ENCODE results near the gene POMP. TPM values are rescaled to one million over a fixed set of nuclear protein-coding genes. Genes with fewer than 3 reads are reported as not detected.

Gene POMP
- total and polyA plus RNA-seq, 4 donors = 32.2 to 132 (median 41.1) TPM

DNA sequence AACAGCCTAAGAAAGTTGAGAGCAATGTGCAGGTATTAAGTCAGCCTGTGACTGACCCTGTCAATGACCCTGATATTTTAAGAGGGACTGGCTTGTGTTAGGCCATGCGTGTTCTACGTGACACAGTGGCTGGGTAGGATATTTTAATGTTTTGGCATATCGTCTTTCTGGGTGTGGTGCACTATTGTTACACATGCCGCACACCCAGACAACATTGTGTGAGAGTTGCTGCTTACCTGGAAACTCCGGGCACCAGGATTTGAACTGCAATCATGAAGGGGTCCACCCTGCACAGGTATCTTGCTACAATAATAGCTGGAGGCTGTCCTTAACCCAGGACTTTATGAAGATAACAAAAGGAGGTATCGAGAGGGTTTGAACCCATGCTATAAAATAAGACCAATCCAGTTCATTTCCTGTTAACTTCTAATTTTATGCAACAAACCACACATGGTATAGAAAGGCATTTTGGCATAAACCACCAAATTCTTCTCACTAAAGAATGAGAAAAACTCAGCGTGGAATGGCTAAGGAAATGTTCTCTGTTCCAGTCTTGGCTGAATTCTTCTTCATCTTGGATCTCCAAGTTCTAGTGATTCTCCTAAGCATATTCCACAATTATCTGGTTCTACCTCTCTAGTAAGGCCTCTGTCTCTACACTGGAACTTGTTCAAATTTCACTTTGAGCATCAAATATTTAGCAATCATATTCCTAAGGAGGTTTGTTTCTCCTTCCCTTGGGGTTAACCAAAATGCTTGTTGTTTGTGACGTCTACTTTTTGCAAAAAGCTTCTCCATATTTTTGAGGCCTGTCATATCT lies 38.7 kb upstream of the POMP start:
- H3K4me1 ChIP-seq (ENCODE audit: control insufficient read depth in 4 of 4, insufficient read depth in 4 of 4, low read length in 3 of 4) = no peaks in the 10 kb centered on the region
- TF ChIP-seq SP1 (IDR thresholded peaks at IDR 0.05) (no peak), RXRA (IDR thresholded peaks at IDR 0.05) (no peak), RAD21 (IDR thresholded peaks at IDR 0.05) (no peak), FOXA2 (IDR thresholded peaks at IDR 0.05) (no peak), HNF4G (IDR thresholded peaks at IDR 0.05) (no peak), NR2F2 (IDR thresholded peaks at IDR 0.05) (no peak), ATF3 (IDR thresholded peaks at IDR 0.05) (no peak), HNF4A (conservative IDR thresholded peaks at IDR 0.05) (no peak), REST (IDR thresholded peaks at IDR 0.05) (no peak), GABPA (IDR thresholded peaks at IDR 0.05 in 1 of 2, conservative IDR thresholded peaks at IDR 0.05 in 1 of 2) (no peak), YY1 (IDR thresholded peaks at IDR 0.05) (no peak), EGR1 (IDR thresholded peaks at IDR 0.05; ENCODE audit: low read depth in 2 of 2) (no peak)
- TF ChIP-seq, protein P1, sequence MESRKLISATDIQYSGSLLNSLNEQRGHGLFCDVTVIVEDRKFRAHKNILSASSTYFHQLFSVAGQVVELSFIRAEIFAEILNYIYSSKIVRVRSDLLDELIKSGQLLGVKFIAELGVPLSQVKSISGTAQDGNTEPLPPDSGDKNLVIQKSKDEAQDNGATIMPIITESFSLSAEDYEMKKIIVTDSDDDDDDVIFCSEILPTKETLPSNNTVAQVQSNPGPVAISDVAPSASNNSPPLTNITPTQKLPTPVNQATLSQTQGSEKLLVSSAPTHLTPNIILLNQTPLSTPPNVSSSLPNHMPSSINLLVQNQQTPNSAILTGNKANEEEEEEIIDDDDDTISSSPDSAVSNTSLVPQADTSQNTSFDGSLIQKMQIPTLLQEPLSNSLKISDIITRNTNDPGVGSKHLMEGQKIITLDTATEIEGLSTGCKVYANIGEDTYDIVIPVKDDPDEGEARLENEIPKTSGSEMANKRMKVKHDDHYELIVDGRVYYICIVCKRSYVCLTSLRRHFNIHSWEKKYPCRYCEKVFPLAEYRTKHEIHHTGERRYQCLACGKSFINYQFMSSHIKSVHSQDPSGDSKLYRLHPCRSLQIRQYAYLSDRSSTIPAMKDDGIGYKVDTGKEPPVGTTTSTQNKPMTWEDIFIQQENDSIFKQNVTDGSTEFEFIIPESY (IDR thresholded peaks at IDR 0.05) = no peak
- TF ChIP-seq, protein P2, sequence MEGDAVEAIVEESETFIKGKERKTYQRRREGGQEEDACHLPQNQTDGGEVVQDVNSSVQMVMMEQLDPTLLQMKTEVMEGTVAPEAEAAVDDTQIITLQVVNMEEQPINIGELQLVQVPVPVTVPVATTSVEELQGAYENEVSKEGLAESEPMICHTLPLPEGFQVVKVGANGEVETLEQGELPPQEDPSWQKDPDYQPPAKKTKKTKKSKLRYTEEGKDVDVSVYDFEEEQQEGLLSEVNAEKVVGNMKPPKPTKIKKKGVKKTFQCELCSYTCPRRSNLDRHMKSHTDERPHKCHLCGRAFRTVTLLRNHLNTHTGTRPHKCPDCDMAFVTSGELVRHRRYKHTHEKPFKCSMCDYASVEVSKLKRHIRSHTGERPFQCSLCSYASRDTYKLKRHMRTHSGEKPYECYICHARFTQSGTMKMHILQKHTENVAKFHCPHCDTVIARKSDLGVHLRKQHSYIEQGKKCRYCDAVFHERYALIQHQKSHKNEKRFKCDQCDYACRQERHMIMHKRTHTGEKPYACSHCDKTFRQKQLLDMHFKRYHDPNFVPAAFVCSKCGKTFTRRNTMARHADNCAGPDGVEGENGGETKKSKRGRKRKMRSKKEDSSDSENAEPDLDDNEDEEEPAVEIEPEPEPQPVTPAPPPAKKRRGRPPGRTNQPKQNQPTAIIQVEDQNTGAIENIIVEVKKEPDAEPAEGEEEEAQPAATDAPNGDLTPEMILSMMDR (IDR thresholded peaks at IDR 0.05; ENCODE audit: low read depth, low read length, missing input control) = no peak
- TF ChIP-seq, protein P3, sequence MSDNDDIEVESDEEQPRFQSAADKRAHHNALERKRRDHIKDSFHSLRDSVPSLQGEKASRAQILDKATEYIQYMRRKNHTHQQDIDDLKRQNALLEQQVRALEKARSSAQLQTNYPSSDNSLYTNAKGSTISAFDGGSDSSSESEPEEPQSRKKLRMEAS (IDR thresholded peaks at IDR 0.05) = no peak
- no peak overlapping the region for H3K9ac ChIP-seq (ENCODE audit: low read depth in 1 of 2, low read length in 2 of 2)
- 90% methylated on average over 8 of the region's 8 CpGs for WGBS
- no peaks in the 10 kb centered on the region for H3K36me3 ChIP-seq (ENCODE audit: control insufficient read depth in 4 of 4, insufficient read depth in 3 of 4, low read depth in 1 of 4, low read length in 3 of 4)
- H3K9me3 ChIP-seq (ENCODE audit: control insufficient read depth in 4 of 4, low read length in 3 of 4) = no peaks in the 10 kb centered on the region
- no peaks in the 10 kb centered on the region for H3K27me3 ChIP-seq (ENCODE audit: control insufficient read depth in 4 of 4, insufficient read depth in 4 of 4, low read length in 3 of 4)
- DNase-seq (ENCODE audit: low spot score) = no peak
- H3K4me3 ChIP-seq (ENCODE audit: low read depth in 1 of 3, low read length in 3 of 3) = no peak overlapping the region
- H3K27ac ChIP-seq (ENCODE audit: low read depth in 1 of 2, low read length in 2 of 2) = no peak overlapping the region
